Liver (tissue), 9 donors: ENCODE data around the gene HLCS. TPM values are rescaled to one million over a fixed set of nuclear protein-coding genes. Genes with fewer than 3 reads are reported as not detected.
"Not testable (repeated sequence)": the region's sequence is repeated elsewhere in the genome, so short reads cannot be mapped to it uniquely, and the experiment has no call there.

ENCODE experiments used
- DNase-seq: peaks from one replicate; pipeline ENCODE4 v3.0.0-alpha.2; 2017; ENCODE audit warnings: low spot score
- H3K27ac ChIP-seq, 2 donors: one replicate each; pipeline ENCODE4 v1.7.0; 2013; ENCODE audit warnings: inconsistent platforms in 2 of 2, low read length in 2 of 2, control low read depth in 1 of 2, low read depth in 1 of 2, mild to moderate bottlenecking in 1 of 2
- H3K27me3 ChIP-seq, 4 donors: one replicate each; pipeline versions ENCODE4 v1.6.1 to v1.7.0; 2013; ENCODE audit warnings: low read length in 3 of 4, inconsistent platforms in 1 of 4, mild to moderate bottlenecking in 1 of 4, moderate library complexity in 1 of 4; ENCODE audit not compliant: control insufficient read depth in 4 of 4, insufficient read depth in 4 of 4
- H3K36me3 ChIP-seq, 4 donors: one replicate each; pipeline versions ENCODE4 v1.6.1 to v1.7.0; 2013; ENCODE audit warnings: low read length in 3 of 4, mild to moderate bottlenecking in 3 of 4, low read depth in 1 of 4, moderate library complexity in 1 of 4; ENCODE audit not compliant: control insufficient read depth in 4 of 4, insufficient read depth in 3 of 4
- H3K4me1 ChIP-seq, 4 donors: one replicate each; pipeline versions ENCODE4 v1.6.1 to v1.7.0; 2013; ENCODE audit warnings: low read length in 3 of 4, mild to moderate bottlenecking in 3 of 4, moderate library complexity in 1 of 4; ENCODE audit not compliant: control insufficient read depth in 4 of 4, insufficient read depth in 4 of 4
- H3K4me3 ChIP-seq, 3 donors: one replicate each; pipeline versions ENCODE4 v1.6.1 to v1.7.0; 2013; ENCODE audit warnings: low read length in 3 of 3, control low read depth in 1 of 3, low read depth in 1 of 3, mild to moderate bottlenecking in 1 of 3
- H3K9ac ChIP-seq, 2 donors: one replicate each; pipeline ENCODE4 v1.7.0; 2013; ENCODE audit warnings: low read length in 2 of 2, mild to moderate bottlenecking in 2 of 2, moderate library complexity in 2 of 2, control low read depth in 1 of 2, low read depth in 1 of 2
- H3K9me3 ChIP-seq, 4 donors: one replicate each; pipeline versions ENCODE4 v1.6.1 to v1.7.0; 2013; ENCODE audit warnings: low read length in 3 of 4; ENCODE audit not compliant: control insufficient read depth in 4 of 4
- EGR1 ChIP-seq, 2 donors: IDR thresholded peaks; 2 replicates each; pipeline ENCODE4 v1.6.1; 2016 to 2018; ENCODE audit warnings: antibody characterized with exemption in 2 of 2, low read depth in 2 of 2
- FOXA2 ChIP-seq: IDR thresholded peaks from 2 replicates; pipeline ENCODE4 v1.6.1; 2016; ENCODE audit warnings: antibody characterized with exemption
- HNF4A ChIP-seq, 2 donors: conservative IDR thresholded peaks; 2 replicates each; pipeline ENCODE4 v1.6.1; 2016; ENCODE audit warnings: antibody characterized with exemption in 2 of 2, mild to moderate bottlenecking in 2 of 2
- NR2F2 ChIP-seq: IDR thresholded peaks from 2 replicates; pipeline ENCODE4 v1.6.1; 2016; ENCODE audit warnings: antibody characterized with exemption
- RAD21 ChIP-seq, 2 donors: IDR thresholded peaks; 2 replicates each; pipeline ENCODE4 v1.6.1; 2016; ENCODE audit warnings: antibody characterized with exemption in 2 of 2, mild to moderate bottlenecking in 2 of 2
- RXRA ChIP-seq, 2 donors: IDR thresholded peaks; 2 replicates each; pipeline ENCODE4 v1.6.1; 2017 to 2018; ENCODE audit warnings: antibody characterized with exemption in 2 of 2, mild to moderate bottlenecking in 1 of 2
- SP1 ChIP-seq: IDR thresholded peaks from 2 replicates; pipeline ENCODE4 v1.6.1; 2018; ENCODE audit warnings: antibody characterized with exemption, mild to moderate bottlenecking
- TAF1 ChIP-seq: conservative IDR thresholded peaks from 2 replicates; pipeline ENCODE4 v1.6.1; 2016; ENCODE audit warnings: antibody characterized with exemption, mild to moderate bottlenecking
- YY1 ChIP-seq: IDR thresholded peaks from 2 replicates; pipeline ENCODE4 v1.6.1; 2016; ENCODE audit warnings: antibody characterized with exemption, mild to moderate bottlenecking
- WGBS: extraction: QIAGEN DNeasy Blood & Tissue Kit; methylation state at CpG from one replicate; pipeline ENCODE4 v1.1.7; 2013; 5-methylcytosine and 5-hydroxymethylcytosine counted together
- polyA plus RNA-seq, 2 donors: library from polyadenylated mRNA; stranded (reverse) in 1 of 2; unstranded in 1 of 2; fragments of 200-250 nt in 1 of 2; fragments of >200 nt in 1 of 2; fragmentation: Nextera tagmentation in 1 of 2; extraction: Ambion mirVana in 1 of 2; gene quantifications; one replicate each; pipeline versions ENCODE4 v1.2.1 to v1.2.3, GENCODE V29; 2013 to 2015
- total RNA-seq, 2 donors: library from RNA; depleted of rRNA; stranded (reverse); fragments of >200 nt; gene quantifications; one replicate each; pipeline ENCODE4 v1.2.3, GENCODE V29; 2014
- TF ChIP-seq, protein P1 (sequence below): IDR thresholded peaks from 2 replicates; pipeline ENCODE4 v1.6.1; 2016; ENCODE audit warnings: antibody characterized with exemption
- donor health status: healthy.
- donor health status: healthy.
- donor health status: healthy.
- donor health status: healthy.
- donor health status: healthy.

Gene HLCS
- total and polyA plus RNA-seq, 4 donors = 6.6 to 22.5 (median 8.3) TPM

DNA sequence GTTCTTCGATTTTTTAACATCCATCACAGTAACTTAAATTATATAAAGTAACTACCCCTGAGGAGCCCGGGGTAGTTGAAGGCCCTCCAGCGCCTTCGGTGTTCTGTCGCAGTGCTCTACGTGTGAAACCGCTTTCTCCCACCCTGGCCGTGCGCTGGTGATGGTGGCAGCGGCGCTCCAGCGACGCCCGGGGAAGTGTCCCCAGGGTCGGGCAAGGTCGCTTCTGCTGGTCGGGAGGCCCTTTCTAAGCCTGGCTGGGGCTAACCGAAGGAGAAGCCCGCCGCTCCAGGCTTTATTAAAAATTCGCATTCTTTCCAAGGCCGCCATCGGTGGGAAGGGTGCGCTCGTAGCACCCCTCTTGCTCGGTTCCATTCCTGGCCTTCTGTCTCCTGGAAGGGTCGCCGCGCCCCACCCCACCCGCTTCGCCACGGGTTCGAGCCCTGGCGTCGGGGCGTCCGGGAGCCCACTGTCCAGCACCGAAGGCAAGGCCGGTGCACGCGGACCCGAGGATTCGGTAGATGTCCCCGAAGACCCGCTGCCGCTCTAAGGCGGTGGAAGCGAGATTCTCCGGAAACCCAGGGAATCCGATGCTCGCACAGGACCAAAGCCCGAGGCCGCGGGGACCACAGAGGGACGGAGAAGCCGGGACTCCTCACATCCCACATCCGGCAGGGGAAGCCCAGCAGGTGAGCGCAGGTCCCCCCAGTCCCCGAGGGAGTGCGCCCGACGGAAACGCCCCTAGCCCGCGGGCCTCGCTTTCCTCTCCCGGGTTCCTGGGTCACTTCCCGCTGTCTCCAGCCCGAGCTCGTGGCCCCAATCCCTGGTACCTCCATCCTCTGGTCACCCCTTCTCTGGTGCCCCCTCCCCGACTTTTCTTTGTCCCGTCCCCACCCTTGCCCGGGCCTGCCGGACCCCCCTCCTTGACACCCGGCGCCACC is 39.3 kb upstream of the HLCS start:
- Histone ChIP-seq H3K36me3 (no peaks in the 10 kb centered on the region), H3K9ac (no peak overlapping the region), H3K27me3 (no peaks in the 10 kb centered on the region), H3K4me1 (peaks cover 5 to 21% (median 15%) of the 10 kb centered on the region in 4 donors), H3K4me3 (peak overlapping the region in 1 of 3 donors; percentile 71), H3K9me3 (no peaks in the 10 kb centered on the region), H3K27ac (no peak overlapping the region)
- TF ChIP-seq HNF4A (conservative IDR thresholded peaks at IDR 0.05) = no peak
- 21% methylated on average over 76 of the region's 76 CpGs for WGBS
- DNase-seq = no peak

DNA sequence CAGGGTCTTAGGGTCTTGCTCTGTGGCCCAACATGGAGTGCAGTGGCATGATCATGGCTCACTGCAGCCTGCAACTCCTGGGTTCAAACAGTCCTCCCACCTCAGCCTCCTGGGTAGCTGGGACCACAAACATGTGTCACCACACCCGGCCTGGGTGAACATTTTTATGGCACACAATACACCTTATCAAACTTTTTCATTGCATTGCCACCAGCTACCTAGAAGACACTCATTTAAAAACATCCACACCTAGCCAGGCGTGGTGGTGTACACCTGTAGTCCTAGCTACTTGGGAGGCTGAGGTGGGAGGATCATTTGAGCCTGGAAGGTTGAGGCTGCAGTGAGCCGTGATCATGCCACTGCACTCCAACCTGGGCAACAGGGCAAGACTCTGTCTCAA is 37.4 kb upstream of the HLCS start:
- not testable (repeated sequence) for DNase-seq, H3K27me3 ChIP-seq, H3K9me3 ChIP-seq

DNA sequence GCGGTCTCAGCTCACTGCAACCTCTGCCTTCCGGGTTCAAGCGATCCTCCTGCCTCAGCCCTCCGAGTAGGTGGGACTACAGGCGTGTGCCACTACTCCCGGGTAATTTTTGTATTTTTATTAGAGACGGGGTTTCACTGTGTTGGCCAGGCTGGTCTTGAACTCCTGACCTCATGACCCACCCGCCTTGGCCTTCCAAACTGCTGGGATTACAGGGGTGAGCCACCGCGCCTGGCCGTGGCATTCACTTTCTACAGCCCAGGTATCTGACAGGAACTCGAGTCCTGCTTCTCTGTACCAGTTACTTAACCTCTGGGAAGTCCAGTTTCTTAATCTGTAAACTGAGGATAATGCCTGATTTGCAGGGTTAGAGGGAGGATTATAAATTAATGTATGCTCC is 36.4 kb upstream of the HLCS start:
- not testable (repeated sequence) for H3K36me3 ChIP-seq, H3K27me3 ChIP-seq, H3K4me3 ChIP-seq, DNase-seq, H3K9ac ChIP-seq, H3K27ac ChIP-seq, H3K9me3 ChIP-seq
- 86% methylated on average over 12 of the region's 12 CpGs for WGBS
- peaks cover 5 to 14% (median 13%) of the 10 kb centered on the region in 4 donors for H3K4me1 ChIP-seq

More for the DNA sequence above, 37.4 kb upstream of the HLCS start:
- not testable (repeated sequence) for H3K36me3 ChIP-seq, H3K27ac ChIP-seq, H3K4me3 ChIP-seq, H3K9ac ChIP-seq
- 62% methylated on average over 3 of the region's 3 CpGs for whole genome bisulfite sequencing
- H3K4me1 ChIP-seq = peaks cover 5 to 14% (median 13%) of the 10 kb centered on the region in 4 donors

DNA sequence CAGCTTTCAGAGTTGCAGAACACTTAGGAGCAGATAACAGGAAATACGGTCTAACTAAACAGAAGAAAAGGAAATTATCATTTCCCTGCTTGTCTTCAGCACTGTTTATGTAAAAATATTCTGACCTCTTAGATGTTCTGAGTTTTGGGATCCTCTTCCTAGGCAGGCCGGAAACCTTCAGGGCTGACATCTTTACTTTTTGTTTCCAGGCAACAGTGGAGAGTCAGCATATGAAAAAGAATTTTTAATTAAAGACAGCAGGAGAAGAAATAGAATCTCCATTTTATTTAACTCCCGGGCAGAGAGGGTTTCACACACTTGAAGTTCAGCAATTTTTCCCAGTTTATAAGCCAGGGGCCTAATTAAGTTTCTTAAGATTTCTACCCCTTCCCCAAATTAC is 35.0 kb upstream of the HLCS start:
- Histone ChIP-seq H3K9ac (no peak overlapping the region), H3K4me3 (no peak overlapping the region), H3K4me1 (peaks cover 0 to 9% (median 6%) of the 10 kb centered on the region in 4 donors), H3K27me3 (no peaks in the 10 kb centered on the region), H3K36me3 (no peaks in the 10 kb centered on the region), H3K9me3 (no peaks in the 10 kb centered on the region), H3K27ac (no peak overlapping the region)
- TF ChIP-seq, protein P1, sequence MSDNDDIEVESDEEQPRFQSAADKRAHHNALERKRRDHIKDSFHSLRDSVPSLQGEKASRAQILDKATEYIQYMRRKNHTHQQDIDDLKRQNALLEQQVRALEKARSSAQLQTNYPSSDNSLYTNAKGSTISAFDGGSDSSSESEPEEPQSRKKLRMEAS = no peak
- no peak for TF ChIP-seq RAD21 (IDR thresholded peaks at IDR 0.05)
- no peak for TF ChIP-seq NR2F2
- no peak for TF ChIP-seq HNF4A (conservative IDR thresholded peaks at IDR 0.05)
- TF ChIP-seq RXRA (IDR thresholded peaks at IDR 0.05) = no peak
- TF ChIP-seq SP1 = no peak
- no peak for TF ChIP-seq TAF1
- TF ChIP-seq EGR1 (IDR thresholded peaks at IDR 0.05; ENCODE audit: low read depth in 2 of 2) = no peak
- TF ChIP-seq FOXA2 = no peak
- no peak for TF ChIP-seq YY1
- 64% methylated on average over 3 of the region's 3 CpGs for WGBS
- DNase-seq = no peak
